ENCODE results near the gene PLEKHM2. TPM values are rescaled to one million over a fixed set of nuclear protein-coding genes. Genes with fewer than 3 reads are reported as not detected.

Gene PLEKHM2
- total RNA-seq, 8 experiments from 2014 or later = 23.7 to 45.7 (median 33.4) TPM

DNA sequence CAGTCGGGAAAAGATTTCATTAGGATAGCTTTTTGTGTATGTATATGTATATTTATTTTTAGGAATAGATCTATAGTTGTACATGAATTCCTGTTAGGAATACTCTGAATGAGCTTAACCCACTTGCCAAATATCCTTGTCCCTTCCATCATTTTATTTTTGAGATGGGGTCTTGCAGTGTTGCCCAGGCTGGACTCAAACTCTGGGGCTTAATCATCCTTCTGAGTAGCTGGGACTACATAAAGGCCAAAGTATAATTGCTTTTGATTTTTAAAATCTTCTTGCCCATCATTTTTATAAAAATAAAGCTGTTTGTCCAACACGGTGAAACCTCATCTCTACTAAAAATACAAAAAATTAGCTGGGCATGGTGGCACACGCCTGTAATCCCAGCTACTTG, 20.2 kb upstream of the PLEKHM2 start:
- WGBS, 10 experiments = 96 to 100% (median 100%) methylated on average over 1 to 3 of the region's 3 CpGs; no CpG with 5 or more reads in 2 of the 10 experiments

DNA sequence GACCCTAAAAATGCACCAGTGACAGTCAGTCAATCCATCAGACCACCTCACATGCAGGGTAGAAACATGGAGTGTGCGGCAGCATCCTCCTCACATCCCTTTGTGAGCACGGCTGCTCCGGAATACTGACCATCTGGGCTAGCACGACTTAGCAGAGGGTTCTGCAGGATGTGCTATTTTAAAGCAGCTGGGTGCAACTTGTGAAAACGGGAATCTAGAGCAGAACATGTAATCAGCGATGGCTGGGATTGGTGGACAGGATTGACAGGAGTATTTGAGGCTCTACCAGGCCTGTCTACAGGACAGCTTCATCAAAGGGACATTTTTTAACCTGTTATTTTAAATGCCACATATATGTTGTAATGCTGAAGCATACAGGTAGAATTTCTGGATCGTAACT, 16.8 kb upstream of the PLEKHM2 start:
- no peak overlapping the region for H3K4me3 ChIP-seq
- H3K4me1 ChIP-seq (replicated peaks in 1 of 2) = no peaks in the 10 kb centered on the region
- in situ Hi-C loops (cut with MboI; ENCODE audit: low pct_unique_long_range_greater_than_20kb in 2 of 9, low sequenced_read_pairs in 9 of 9, unreplicated experiment in 9 of 9) = no loop called here
- no peak for ATAC-seq (replicated peaks in 6 of 8)
- WGBS, 10 experiments = 54 to 100% (median 90%) methylated on average over 1 to 7 of the region's 7 CpGs; no CpG with 5 or more reads in 1 of the 10 experiments
- H3K27ac ChIP-seq = no peak overlapping the region

More for the DNA sequence above, 20.2 kb upstream of the PLEKHM2 start:
- no peaks in the 10 kb centered on the region for H3K4me1 ChIP-seq (replicated peaks in 1 of 2)
- no peak overlapping the region for H3K4me3 ChIP-seq
- in situ Hi-C loops (cut with MboI; ENCODE audit: low pct_unique_long_range_greater_than_20kb in 2 of 9, low sequenced_read_pairs in 9 of 9, unreplicated experiment in 9 of 9) = no loop called here
- H3K27ac ChIP-seq = no peak overlapping the region
- no peak for ATAC-seq (replicated peaks in 6 of 8)

DNA sequence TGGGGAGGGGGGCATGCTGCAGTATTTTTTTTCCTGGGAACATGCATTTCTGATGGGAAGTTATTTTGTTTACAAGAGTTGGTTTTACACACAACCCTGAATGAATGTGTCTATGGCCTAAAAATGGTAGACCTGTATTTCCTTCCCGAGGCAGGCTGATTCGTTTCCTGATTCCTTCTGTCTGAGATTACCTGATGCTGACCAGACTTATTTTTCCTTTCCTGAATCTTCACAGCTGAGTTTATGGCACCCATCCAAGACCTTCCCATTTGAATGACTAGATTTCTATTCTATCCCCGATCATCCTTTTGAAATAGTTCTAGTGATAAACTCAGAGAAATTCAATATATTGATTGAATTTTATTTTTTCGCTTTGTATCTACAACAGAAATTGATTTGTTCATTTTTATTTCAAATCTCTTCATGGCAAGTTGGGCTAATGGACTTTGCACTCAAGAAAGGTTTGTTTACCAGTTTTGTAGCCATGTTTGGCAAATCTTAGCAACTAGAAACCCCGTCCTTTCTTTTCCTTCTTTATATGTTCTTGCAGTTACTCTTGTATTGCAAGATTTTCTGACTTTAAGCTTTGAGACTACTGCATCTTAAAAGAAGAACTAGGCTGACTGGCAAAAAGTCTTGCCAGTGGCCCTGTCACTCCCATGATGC, 15.9 kb upstream of the PLEKHM2 start:
- no peak for ATAC-seq (replicated peaks in 6 of 8)
- in situ Hi-C loops (cut with MboI; ENCODE audit: low pct_unique_long_range_greater_than_20kb in 2 of 9, low sequenced_read_pairs in 9 of 9, unreplicated experiment in 9 of 9) = no loop called here
- Histone ChIP-seq H3K4me1 (replicated peaks in 1 of 2) (no peaks in the 10 kb centered on the region), H3K4me3 (no peak overlapping the region), H3K27ac (no peak overlapping the region)
- 75 to 100% (median 92%) methylated on average over 3 to 5 of the region's 5 CpGs for WGBS, 10 experiments

DNA sequence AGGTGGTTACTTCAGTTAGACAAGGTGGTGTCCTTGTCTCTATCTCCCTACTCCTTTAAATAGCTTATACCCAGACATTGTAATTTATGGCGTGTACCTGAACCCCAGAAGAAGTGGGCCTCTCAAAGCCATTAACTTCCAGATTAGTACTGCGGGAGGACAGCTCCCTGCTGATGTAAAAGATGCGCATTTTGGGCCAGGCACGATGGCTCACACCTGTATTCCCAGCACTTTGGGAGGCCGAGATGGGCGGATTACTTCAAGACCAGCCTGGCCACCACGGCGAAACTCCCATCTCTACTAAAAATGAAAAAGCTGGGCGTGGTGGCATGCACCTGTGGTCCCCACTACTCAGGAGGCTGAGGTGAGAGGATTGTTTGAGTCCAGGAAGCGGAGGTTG, 15.0 kb upstream of the PLEKHM2 start:
- 71 to 100% (median 86%) methylated on average over 1 to 10 of the region's 10 CpGs; no CpG with 5 or more reads in 2 of the 10 experiments for WGBS, 10 experiments
- H3K4me1 ChIP-seq (replicated peaks in 1 of 2) = no peaks in the 10 kb centered on the region
- no peak overlapping the region for H3K27ac ChIP-seq
- H3K4me3 ChIP-seq = no peak overlapping the region
- in situ Hi-C loops (cut with MboI; ENCODE audit: low pct_unique_long_range_greater_than_20kb in 2 of 9, low sequenced_read_pairs in 9 of 9, unreplicated experiment in 9 of 9) = no loop called here
- ATAC-seq (replicated peaks in 6 of 8) = no peak

DNA sequence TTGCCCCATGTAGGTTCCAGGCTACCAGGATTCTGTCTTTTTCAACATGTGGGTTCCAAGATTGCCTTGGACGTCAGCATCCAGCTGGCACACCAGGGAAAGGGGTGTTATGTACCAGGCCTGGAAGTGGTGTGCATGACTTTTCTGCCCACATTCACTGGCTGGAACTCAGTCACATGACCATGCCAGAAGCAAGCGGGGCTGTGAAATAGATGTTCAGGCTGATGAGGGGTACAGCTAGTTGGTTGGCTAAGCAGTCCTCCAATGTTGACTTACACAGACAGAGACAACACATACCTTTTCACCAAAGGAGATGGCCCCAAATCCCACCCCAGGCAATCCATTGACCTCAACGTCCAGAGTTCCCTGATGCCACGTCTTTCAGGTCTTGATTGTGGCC, 14.3 kb upstream of the PLEKHM2 start:
- no peak overlapping the region for H3K4me3 ChIP-seq
- in situ Hi-C loops (cut with MboI; ENCODE audit: low pct_unique_long_range_greater_than_20kb in 2 of 9, low sequenced_read_pairs in 9 of 9, unreplicated experiment in 9 of 9) = no loop called here
- ATAC-seq (replicated peaks in 6 of 8) = no peak
- H3K4me1 ChIP-seq (replicated peaks in 1 of 2) = no peaks in the 10 kb centered on the region
- no peak overlapping the region for H3K27ac ChIP-seq
- 50 to 96% (median 80%) methylated on average over 1 to 3 of the region's 4 CpGs; no CpG with 5 or more reads in 3 of the 10 experiments for WGBS, 10 experiments

DNA sequence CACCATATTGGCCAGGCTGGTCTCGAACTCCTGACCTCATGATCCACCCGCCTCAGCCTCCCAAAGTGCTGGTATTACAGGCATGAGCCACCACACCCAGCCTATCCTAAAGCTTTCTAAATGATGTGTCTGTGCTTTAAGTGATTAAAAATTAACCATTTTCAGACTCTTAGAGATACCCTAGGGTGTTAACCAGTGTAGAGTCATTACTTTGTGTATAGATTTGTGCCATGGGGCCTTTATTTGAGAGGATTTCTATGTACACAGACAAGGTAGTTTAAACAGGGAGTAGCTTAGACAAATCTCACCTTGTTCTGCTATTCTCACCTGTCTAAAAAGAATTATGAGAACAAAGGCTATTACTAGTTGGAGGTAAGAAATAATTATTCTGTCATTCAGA, 12.7 kb upstream of the PLEKHM2 start:
- 89 to 100% (median 94%) methylated on average over 1 to 2 of the region's 2 CpGs; no CpG with 5 or more reads in 7 of the 10 experiments for WGBS, 10 experiments
- in situ Hi-C loops (cut with MboI; ENCODE audit: low pct_unique_long_range_greater_than_20kb in 2 of 9, low sequenced_read_pairs in 9 of 9, unreplicated experiment in 9 of 9) = no loop called here
- no peaks in the 10 kb centered on the region for H3K4me1 ChIP-seq (replicated peaks in 1 of 2)
- H3K27ac ChIP-seq = no peak overlapping the region
- ATAC-seq (replicated peaks in 6 of 8) = no peak
- no peak overlapping the region for H3K4me3 ChIP-seq

DNA sequence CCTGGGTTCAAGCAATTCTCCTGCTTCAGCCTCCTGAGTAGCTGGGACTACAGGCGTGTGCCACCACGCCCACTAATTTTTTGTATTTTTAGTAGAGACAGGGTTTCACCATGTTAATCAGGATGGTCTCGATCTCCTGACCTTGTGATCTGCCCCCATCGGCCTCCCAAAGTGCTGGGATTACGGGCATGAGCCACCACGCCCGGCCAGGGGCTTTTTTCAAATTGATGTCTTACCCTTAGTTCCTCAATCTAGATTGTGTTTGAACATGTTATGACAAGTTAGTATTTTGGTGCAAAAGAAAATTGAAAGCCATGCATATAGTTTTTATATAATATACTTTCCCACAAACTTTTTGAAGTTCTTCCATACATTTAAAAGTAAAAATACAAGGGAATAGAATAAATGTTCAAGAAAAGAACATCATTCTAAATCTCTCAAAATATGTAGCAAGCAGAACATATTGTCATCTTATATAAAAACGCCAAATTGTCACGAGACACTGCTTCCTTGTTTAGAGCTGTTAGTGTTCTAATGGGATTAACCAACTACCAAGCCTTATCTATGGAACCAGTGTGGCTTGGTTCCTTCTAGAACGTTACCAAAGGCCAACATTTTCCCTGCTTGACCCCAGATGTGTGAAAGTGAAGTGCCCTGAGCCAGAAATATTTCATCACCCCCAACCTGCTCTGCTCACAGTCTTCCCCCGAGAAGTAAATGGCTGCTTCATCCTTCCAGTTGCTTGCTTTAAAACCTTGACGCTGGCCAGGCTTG, 9.5 kb upstream of the PLEKHM2 start:
- H3K4me3 ChIP-seq = no peak overlapping the region
- WGBS, 10 experiments = 71 to 90% (median 82%) methylated on average over 2 to 11 of the region's 12 CpGs
- no peaks in the 10 kb centered on the region for H3K4me1 ChIP-seq (replicated peaks in 1 of 2)
- H3K27ac ChIP-seq = no peak overlapping the region
- no peak for ATAC-seq (replicated peaks in 6 of 8)
- in situ Hi-C loops (cut with MboI; ENCODE audit: low pct_unique_long_range_greater_than_20kb in 2 of 9, low sequenced_read_pairs in 9 of 9, unreplicated experiment in 9 of 9) = no loop called here

DNA sequence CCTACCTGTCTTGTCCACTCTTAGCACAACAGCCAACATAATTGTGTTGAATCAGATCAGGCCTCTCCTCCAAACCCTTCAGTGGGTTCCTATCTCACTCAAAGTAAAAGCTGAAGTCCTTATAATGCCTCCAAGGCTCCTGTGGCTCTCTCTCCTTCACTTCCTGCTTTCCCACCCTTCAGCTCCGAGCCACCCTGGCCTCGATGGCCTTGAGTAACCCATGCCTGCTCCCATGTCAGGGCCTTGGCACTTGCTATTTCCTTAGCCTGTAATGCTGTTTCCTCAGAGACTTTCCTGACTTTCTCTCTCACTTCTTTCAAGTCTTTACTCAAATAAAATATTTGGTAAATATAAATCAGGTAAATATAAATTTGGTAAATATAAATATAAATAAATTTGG, 8.1 kb upstream of the PLEKHM2 start:
- WGBS, 10 experiments = 0 to 95% (median 78%) methylated on average over 2 of the region's 2 CpGs; no CpG with 5 or more reads in 5 of the 10 experiments
- Histone ChIP-seq H3K27ac (no peak overlapping the region), H3K4me1 (replicated peaks in 1 of 2) (no peaks in the 10 kb centered on the region), H3K4me3 (no peak overlapping the region)
- no peak for ATAC-seq (replicated peaks in 6 of 8)
- in situ Hi-C loops (cut with MboI; ENCODE audit: low pct_unique_long_range_greater_than_20kb in 2 of 9, low sequenced_read_pairs in 9 of 9, unreplicated experiment in 9 of 9) = no loop called here

DNA sequence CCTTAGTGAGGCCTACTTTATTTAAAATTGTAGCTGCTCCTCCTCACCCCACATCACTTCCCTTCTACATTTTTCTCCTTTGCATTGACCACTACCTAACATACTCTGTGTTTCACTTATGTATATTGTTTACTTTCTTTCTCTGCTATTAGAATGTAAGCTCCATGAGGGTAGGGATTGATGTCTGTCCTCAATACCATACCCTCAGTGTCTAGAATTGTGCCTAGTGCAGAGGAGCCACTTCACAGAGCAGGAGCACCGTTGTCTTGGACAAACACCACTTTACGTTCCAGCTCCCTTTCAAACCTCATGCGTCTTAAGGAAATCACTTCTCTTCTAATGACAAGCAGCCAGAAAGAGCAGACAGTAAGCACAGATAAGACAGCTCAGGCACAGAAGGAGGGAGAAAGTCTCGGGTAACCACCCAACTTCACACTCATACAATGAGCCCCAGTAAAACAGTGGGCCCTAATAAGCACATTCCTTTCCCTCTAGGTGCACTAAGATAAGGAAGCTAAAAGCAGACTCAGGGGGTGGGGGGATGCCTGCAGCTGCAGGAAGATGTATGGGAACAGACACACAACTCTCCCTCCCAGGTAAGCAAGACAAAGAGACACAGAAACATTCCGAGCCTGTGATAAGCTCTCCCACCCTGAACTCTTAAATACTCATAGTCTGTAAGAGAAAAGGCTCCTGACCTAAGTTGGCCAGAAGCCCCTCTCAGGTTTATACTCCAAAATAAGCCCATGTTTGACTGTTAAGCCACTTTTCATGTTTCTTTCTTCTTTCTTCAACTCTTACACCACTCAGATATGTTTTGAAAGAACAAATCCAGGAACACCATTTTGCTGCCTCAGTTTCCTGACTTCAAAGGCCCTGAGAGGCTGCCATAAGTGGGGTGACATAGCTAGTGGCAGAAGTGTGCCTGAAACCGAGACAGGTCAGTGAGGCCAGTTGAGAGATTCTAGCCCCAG, 7.1 kb upstream of the PLEKHM2 start:
- ATAC-seq (replicated peaks in 6 of 8) = no peak
- Histone ChIP-seq H3K4me3 (no peak overlapping the region), H3K27ac (no peak overlapping the region), H3K4me1 (replicated peaks in 1 of 2) (no peaks in the 10 kb centered on the region)
- in situ Hi-C loops (cut with MboI; ENCODE audit: low pct_unique_long_range_greater_than_20kb in 2 of 9, low sequenced_read_pairs in 9 of 9, unreplicated experiment in 9 of 9) = no loop called here
- 62 to 100% (median 83%) methylated on average over 1 to 6 of the region's 6 CpGs; no CpG with 5 or more reads in 2 of the 10 experiments for WGBS, 10 experiments

DNA sequence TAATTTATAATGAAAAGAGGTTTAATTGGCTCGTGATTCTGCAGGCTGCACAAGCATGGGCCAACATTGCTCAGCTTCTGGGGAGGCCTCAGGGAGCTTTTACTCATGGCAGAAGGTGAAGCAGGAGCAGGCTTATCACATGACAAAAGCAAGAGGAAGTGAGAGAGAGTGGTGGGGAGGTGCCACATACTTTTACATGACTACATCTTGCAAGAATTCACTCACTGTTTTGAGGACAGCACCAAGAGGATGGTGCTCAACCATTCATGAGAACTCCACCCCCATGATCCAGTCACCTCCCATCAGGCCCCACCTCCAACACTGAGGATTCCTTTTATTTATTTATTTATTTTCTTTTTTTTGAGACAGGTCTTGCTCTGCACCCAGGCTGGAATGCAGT, 5.5 kb upstream of the PLEKHM2 start:
- ATAC-seq (replicated peaks in 6 of 8) = peak in 3 of 8 experiments; percentile 17 to 55 (median 52)
- no peak overlapping the region for H3K27ac ChIP-seq
- peaks cover 0 to 1% of the 10 kb centered on the region in 2 donors for H3K4me1 ChIP-seq (replicated peaks in 1 of 2)
- H3K4me3 ChIP-seq = no peak overlapping the region
- WGBS, 10 experiments = 60 to 90% (median 79%) methylated on average over 1 of the region's 1 CpG; no CpG with 5 or more reads in 4 of the 10 experiments
- in situ Hi-C loops (cut with MboI; ENCODE audit: low pct_unique_long_range_greater_than_20kb in 2 of 9, low sequenced_read_pairs in 9 of 9, unreplicated experiment in 9 of 9) = no loop called here

DNA sequence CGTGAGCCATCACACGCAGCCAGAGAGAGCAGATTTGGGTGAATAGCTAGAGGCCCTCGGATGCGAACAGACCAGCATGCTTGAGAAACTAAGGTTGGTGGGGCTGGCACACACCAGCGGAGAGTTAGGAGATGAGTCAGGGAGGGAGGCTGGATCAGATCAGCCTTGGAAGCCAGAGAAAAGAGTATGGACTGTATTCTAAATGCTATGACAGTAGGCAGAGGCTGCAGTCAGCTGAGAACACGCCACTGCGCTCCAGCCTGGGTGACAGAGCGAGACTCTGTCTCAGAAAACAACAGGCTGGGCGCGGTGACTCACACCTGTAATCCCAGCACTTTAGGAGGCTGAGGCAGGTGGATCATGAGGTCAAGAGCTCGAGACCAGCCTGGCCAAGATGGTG, 4.0 kb upstream of the PLEKHM2 start:
- in situ Hi-C loops (cut with MboI; ENCODE audit: low pct_unique_long_range_greater_than_20kb in 2 of 9, low sequenced_read_pairs in 9 of 9, unreplicated experiment in 9 of 9) = no loop called here
- Histone ChIP-seq H3K27ac (no peak overlapping the region), H3K4me3 (no peak overlapping the region), H3K4me1 (replicated peaks in 1 of 2) (peaks cover 0 to 5% of the 10 kb centered on the region in 2 donors)
- WGBS, 10 experiments = 0 to 100% (median 92%) methylated on average over 1 to 11 of the region's 11 CpGs; no CpG with 5 or more reads in 2 of the 10 experiments
- ATAC-seq (replicated peaks in 6 of 8) = peak in 2 of 8 experiments; percentile 5 to 32

DNA sequence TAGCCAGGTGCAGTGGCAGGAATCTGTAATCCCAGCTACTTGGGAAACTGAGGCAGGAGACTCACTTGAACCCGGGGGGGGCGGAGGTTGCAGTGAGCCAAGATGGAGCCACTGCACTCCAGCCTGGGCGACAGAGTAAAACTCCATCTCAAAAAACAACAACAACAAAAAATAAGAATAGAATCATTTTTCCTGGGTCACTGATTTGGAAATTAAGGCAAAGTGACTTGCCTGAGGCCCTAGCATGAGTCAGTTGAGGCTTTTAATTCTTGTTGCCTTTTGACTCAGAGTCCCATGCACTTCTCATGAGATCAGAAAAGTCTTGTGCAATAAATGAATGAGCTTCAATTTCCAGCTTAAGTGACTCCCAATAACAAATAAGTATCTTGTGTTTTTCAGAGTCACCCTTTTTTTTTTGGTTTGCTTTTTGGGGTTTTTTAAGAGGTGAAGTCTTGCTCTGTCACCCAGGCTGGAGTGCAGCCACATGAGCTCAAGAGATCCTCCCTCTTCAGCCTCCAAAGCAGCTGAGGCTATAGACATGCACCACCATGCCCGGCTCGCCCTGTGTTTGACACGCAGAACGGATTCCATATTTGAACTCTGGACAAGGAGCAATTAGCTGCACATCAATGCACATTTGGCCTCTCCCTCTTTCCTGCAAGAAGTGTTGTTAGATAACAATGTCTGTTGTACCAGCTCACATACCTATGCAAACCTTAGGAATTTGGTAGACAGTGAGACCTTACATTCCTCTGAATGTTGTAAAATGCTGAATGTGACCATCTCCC, 3.4 kb upstream of the PLEKHM2 start:
- in situ Hi-C loops (cut with MboI; ENCODE audit: low pct_unique_long_range_greater_than_20kb in 2 of 9, low sequenced_read_pairs in 9 of 9, unreplicated experiment in 9 of 9) = no loop called here
- ATAC-seq (replicated peaks in 6 of 8) = peak in 2 of 8 experiments; percentile 51 to 67
- Histone ChIP-seq H3K4me1 (replicated peaks in 1 of 2) (peaks cover 6 to 11% of the 10 kb centered on the region in 2 donors), H3K27ac (no peak overlapping the region), H3K4me3 (no peak overlapping the region)
- 22 to 100% (median 88%) methylated on average over 1 to 7 of the region's 7 CpGs; no CpG with 5 or more reads in 3 of the 10 experiments for WGBS, 10 experiments
